HG03108 (cell line): ENCODE measurements around the gene MMP27.

Experiments
- ATAC-seq: cut with Tn5 transposase; IDR thresholded peaks from one replicate; pipeline ENCODE4 v1.9.1; 2021; ENCODE audit warnings: moderate library complexity; ENCODE audit not compliant: unreplicated experiment

Gene MMP27

GRCh38 chr11:102704841-102705240 is 728 bp downstream of the MMP27 start:
- no peak for ATAC-seq

GRCh38 chr11:102703826-102704493 is 1.6 kb downstream of the MMP27 start:
- ATAC-seq: no peak

GRCh38 chr11:102695201-102695600 is 10.4 kb downstream of the MMP27 start:
- ATAC-seq: no peak

- no peak for ATAC-seq
These were observed 19.8 kb downstream of the MMP27 start for GRCh38 chr11:102685754-102686153.

GRCh38 chr11:102685338-102685737 is 20.2 kb downstream of the MMP27 start:
- ATAC-seq: no peak

GRCh38 chr11:102683277-102683676 is 22.3 kb downstream of the MMP27 start:
- ATAC-seq: no peak

GRCh38 chr11:102680945-102681344 is 24.6 kb downstream of the MMP27 start:
- no peak for ATAC-seq

GRCh38 chr11:102678022-102678421 is 27.5 kb downstream of the MMP27 start:
- ATAC-seq: no peak

GRCh38 chr11:102676084-102676483 is 29.5 kb downstream of the MMP27 start:
- ATAC-seq: no peak

GRCh38 chr11:102669664-102670063 is 35.9 kb downstream of the MMP27 start:
- no peak for ATAC-seq

- ATAC-seq: no peak
These were observed 39.1 kb downstream of the MMP27 start for GRCh38 chr11:102666331-102666957.

- no peak for ATAC-seq
These were observed 41.4 kb downstream of the MMP27 start for GRCh38 chr11:102664001-102664752.

GRCh38 chr11:102662607-102663006 is 43.0 kb downstream of the MMP27 start:
- ATAC-seq: no peak

- no peak for ATAC-seq
These were observed 44.5 kb downstream of the MMP27 start for GRCh38 chr11:102661040-102661439.

- ATAC-seq: no peak
These were observed 49.0 kb downstream of the MMP27 start for GRCh38 chr11:102656528-102656927.

- ATAC-seq: no peak
These were observed 50.0 kb downstream of the MMP27 start for GRCh38 chr11:102655547-102655946.

- no peak for ATAC-seq
These were observed 50.8 kb downstream of the MMP27 start for GRCh38 chr11:102654761-102655160.

- no peak for ATAC-seq
These were observed 51.8 kb downstream of the MMP27 start for GRCh38 chr11:102653744-102654291.

GRCh38 chr11:102647430-102647829 is 58.1 kb downstream of the MMP27 start:
- ATAC-seq: no peak

GRCh38 chr11:102643941-102644340 is 61.6 kb downstream of the MMP27 start:
- ATAC-seq: no peak
